Measurements from ENCODE around the gene C14orf119. TPM values are rescaled to one million over a fixed set of nuclear protein-coding genes. Genes with fewer than 3 reads are reported as not detected.
"Not testable (repeated sequence)": the region's sequence is repeated elsewhere in the genome, so short reads cannot be mapped to it uniquely, and the experiment has no call there.

Gene C14orf119
- total and polyA plus RNA-seq, 8 donors = 1.8 to 51.8 (median 25.2) TPM; not detected in 1

DNA sequence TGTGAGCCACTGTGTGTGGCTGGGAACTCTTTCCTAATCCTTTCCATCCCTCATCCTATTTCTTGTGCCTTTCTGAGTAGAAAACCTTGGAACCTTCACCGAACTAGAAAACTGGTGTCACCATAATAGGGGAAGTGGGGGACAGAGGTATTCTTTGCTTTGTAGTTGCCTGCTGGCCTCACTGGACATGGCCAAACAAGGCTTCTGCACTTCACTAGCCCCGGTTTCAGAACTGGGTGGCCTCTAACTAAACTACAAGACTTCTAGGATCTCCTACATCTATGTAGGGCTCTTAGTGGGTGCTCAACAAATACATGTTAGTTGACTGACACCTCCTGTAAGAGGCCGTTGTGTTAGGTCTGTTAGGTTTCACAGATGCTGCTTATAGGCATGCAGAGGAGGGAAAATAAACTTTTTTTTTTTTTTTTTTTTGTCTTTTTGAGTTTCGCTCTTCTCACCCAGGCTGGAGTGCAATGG lies 10.1 kb downstream of the C14orf119 start:
- no peak overlapping the region for H3K27ac ChIP-seq
- H3K4me1 ChIP-seq = peaks cover 0 to 10% (median 0%) of the 10 kb centered on the region in 4 donors
- WGBS, 5 donors = 83 to 96% (median 88%) methylated on average over 4 of the region's 4 CpGs
- TF ChIP-seq EP300 (IDR thresholded peaks at IDR 0.05) (no peak), POLR2AphosphoS5 (IDR thresholded peaks at IDR 0.05) (no peak), POLR2A (IDR thresholded peaks at IDR 0.05) (no peak)
- TF ChIP-seq, protein P1, sequence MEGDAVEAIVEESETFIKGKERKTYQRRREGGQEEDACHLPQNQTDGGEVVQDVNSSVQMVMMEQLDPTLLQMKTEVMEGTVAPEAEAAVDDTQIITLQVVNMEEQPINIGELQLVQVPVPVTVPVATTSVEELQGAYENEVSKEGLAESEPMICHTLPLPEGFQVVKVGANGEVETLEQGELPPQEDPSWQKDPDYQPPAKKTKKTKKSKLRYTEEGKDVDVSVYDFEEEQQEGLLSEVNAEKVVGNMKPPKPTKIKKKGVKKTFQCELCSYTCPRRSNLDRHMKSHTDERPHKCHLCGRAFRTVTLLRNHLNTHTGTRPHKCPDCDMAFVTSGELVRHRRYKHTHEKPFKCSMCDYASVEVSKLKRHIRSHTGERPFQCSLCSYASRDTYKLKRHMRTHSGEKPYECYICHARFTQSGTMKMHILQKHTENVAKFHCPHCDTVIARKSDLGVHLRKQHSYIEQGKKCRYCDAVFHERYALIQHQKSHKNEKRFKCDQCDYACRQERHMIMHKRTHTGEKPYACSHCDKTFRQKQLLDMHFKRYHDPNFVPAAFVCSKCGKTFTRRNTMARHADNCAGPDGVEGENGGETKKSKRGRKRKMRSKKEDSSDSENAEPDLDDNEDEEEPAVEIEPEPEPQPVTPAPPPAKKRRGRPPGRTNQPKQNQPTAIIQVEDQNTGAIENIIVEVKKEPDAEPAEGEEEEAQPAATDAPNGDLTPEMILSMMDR (IDR thresholded peaks at IDR 0.05) = no peak
- no peak overlapping the region for H3K4me3 ChIP-seq
- DNase-seq = no peak
- no peaks in the 10 kb centered on the region for H3K36me3 ChIP-seq
- intact Hi-C loops (cut with DNase I; ENCODE audit: low total_unique reads) = no loop called here
- no peaks in the 10 kb centered on the region for H3K9me3 ChIP-seq
- H3K27me3 ChIP-seq = peaks cover 0 to 8% (median 5%) of the 10 kb centered on the region in 3 donors

DNA sequence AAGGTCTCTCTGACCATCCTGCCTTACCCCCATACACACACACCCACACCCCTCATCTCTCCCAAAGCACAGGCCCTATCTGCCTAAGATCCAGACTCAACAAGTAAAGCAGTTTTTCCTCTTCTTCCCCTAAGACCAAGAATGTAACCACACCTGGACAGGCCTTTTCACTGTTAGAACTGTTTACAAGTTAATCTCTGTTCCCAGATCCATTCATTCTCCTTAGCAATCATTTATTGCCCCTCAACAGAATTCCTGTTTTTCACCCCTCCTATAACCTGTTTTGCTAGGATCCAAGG lies 11.4 kb downstream of the C14orf119 start:
- no peak for DNase-seq
- Histone ChIP-seq H3K4me3 (no peak overlapping the region), H3K9me3 (no peaks in the 10 kb centered on the region), H3K27ac (no peak overlapping the region), H3K27me3 (peaks cover 0 to 21% (median 10%) of the 10 kb centered on the region in 3 donors), H3K36me3 (no peaks in the 10 kb centered on the region), H3K4me1 (peaks cover 0 to 10% (median 0%) of the 10 kb centered on the region in 4 donors)
- TF ChIP-seq POLR2A (IDR thresholded peaks at IDR 0.05) = no peak
- TF ChIP-seq, protein P1 (IDR thresholded peaks at IDR 0.05) = no peak
- no peak for TF ChIP-seq EP300 (IDR thresholded peaks at IDR 0.05)
- TF ChIP-seq POLR2AphosphoS5 (IDR thresholded peaks at IDR 0.05) = no peak
- intact Hi-C loops (cut with DNase I; ENCODE audit: low total_unique reads) = no loop called here

DNA sequence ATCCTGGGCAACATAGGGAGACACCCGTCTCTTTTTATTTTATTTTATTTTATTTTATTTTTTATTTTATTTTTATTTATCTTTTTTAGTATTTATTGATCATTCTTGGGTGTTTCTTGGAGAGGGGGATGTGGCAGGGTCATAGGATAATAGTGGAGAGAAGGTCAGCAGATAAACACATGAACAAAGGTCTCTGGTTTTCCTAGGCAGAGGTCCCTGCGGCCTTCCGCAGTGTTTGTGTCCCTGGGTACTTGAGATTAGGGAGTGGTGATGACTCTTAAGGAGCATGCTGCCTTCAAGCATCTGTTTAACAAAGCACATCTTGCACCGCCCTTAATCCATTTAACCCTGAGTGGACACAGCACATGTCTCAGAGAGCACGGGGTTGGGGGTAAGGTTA lies 12.3 kb downstream of the C14orf119 start:
- H3K9me3 ChIP-seq; H3K27ac ChIP-seq; H3K4me3 ChIP-seq; H3K36me3 ChIP-seq; intact Hi-C loops (cut with DNase I; ENCODE audit: low total_unique reads); DNase-seq: not testable (repeated sequence)
- WGBS, 5 donors = 76 to 88% (median 81%) methylated on average over 2 to 5 of the region's 5 CpGs
- Histone ChIP-seq H3K4me1 (peaks cover 0 to 12% (median under 1%) of the 10 kb centered on the region in 4 donors), H3K27me3 (peaks cover 0 to 30% (median 10%) of the 10 kb centered on the region in 3 donors)

DNA sequence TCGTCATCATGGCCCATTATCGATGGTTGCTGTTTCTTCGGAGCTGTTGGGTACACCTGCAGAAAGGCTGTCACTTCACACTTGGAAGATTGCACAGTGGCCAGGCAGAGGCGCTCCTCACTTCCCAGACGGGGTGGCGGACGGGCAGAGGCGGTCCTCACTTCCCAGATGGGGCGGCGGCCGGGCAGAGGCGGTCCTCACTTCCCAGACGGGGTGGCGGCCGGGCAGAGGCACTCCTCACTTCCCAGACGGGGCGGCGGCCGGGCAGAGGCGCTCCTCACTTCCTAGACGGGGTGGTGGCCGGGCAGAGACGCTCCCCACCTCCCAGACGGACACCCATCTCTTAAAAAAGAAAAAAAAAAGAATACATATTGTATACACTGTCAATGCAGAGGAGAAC lies 12.9 kb downstream of the C14orf119 start:
- H3K4me3 ChIP-seq; H3K27ac ChIP-seq; H3K9me3 ChIP-seq; DNase-seq; intact Hi-C loops (cut with DNase I; ENCODE audit: low total_unique reads); H3K36me3 ChIP-seq: not testable (repeated sequence)
- 91 to 92% (median 91%) methylated on average over 19 to 24 of the region's 24 CpGs for WGBS, 5 donors
- Histone ChIP-seq H3K27me3 (peaks cover 0 to 36% (median 10%) of the 10 kb centered on the region in 3 donors), H3K4me1 (peaks cover 0 to 16% (median 4%) of the 10 kb centered on the region in 4 donors)

DNA sequence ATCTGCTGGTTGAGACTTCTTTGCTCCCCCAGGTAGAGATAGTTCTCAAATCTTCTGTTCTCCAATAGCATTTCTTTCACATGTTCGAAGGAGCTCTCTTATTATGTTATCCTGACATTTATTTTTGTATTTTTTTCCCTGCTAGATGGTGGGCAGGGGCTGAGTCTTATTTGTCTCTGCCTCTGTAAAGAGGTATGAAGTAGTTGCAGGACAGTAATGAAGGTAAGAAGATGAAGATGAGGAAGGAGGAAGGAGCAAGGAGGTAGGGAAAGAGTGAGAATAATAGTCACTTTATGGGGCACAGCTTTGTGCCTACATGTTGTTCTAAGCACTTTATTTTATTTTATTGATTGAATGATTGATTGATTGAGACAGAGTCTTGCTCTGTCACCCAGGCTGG lies 14.5 kb downstream of the C14orf119 start:
- DNase-seq = no peak
- Histone ChIP-seq H3K9me3 (no peaks in the 10 kb centered on the region), H3K27ac (no peak overlapping the region), H3K4me3 (no peak overlapping the region), H3K4me1 (peaks cover 0 to 23% (median 12%) of the 10 kb centered on the region in 4 donors), H3K27me3 (peaks cover 0 to 52% (median 16%) of the 10 kb centered on the region in 3 donors), H3K36me3 (no peaks in the 10 kb centered on the region)
- intact Hi-C loops (cut with DNase I; ENCODE audit: low total_unique reads) = no loop called here
- WGBS, 5 donors = 68 to 89% (median 86%) methylated on average over 1 of the region's 1 CpG
- TF ChIP-seq EP300 (IDR thresholded peaks at IDR 0.05) = no peak
- no peak for TF ChIP-seq POLR2AphosphoS5 (IDR thresholded peaks at IDR 0.05)

DNA sequence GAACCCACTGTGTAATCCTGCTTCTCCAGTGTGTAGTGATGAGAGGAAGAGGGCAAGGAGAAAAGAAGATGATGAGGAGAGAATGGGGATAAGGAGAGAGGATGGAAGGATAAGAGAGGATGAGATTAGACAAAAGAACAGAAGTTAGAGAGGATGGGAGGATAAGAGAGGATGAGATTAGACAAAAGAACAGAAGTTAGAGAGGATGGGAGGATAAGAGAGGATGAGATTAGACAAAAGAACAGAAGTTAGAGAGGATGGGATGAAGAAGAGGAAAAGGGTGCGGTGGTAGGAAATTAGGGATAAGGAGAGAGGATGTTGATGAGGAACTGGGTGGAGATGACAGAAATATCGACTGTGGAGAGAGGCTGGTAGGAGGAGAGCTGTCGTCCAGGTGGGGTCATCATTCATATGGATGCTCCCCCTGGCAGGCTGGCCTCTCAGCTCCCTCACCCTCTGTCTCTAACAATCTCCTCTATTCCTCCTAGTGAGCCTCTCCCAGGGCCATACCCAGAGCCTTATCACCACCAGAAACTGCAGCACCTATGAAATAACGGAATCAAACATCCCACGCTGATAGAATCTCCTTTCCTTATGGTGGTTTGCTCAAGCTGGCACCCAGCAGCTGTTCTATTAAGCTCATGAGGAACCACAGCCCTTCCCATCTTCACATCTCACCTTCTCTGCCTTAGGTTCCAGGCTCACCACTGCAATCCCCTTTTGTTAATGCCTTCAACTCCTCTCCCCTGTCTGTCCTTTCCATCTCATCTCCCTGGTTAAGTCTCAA lies 15.5 kb downstream of the C14orf119 start:
- no peaks in the 10 kb centered on the region for H3K36me3 ChIP-seq

More for the DNA sequence above, 15.5 kb downstream of the C14orf119 start:
- intact Hi-C loops (cut with DNase I; ENCODE audit: low total_unique reads) = no loop called here
- 45 to 58% (median 51%) methylated on average over 5 of the region's 5 CpGs for WGBS, 5 donors
- Histone ChIP-seq H3K4me1 (peaks cover 0 to 30% (median 9%) of the 10 kb centered on the region in 4 donors), H3K27me3 (peaks cover 0 to 60% (median 16%) of the 10 kb centered on the region in 3 donors), H3K27ac (no peak overlapping the region), H3K9me3 (no peaks in the 10 kb centered on the region), H3K4me3 (no peak overlapping the region)
- TF ChIP-seq EP300 (IDR thresholded peaks at IDR 0.05) (no peak), POLR2A (IDR thresholded peaks at IDR 0.05) (no peak), POLR2AphosphoS5 (IDR thresholded peaks at IDR 0.05) (no peak)
- TF ChIP-seq, protein P1 (IDR thresholded peaks at IDR 0.05) = no peak
- DNase-seq = no peak

Measured in stomach (tissue), 9 donors.